NCI-H1694 (cell line): ENCODE measurements around the gene WASF3.
"Not testable (repeated sequence)": the region's sequence is repeated elsewhere in the genome, so short reads cannot be mapped to it uniquely, and the experiment has no call there.

ENCODE experiments used
- DNase-seq: peaks from one replicate; lab custom pipeline; 2025; lab: John Stamatoyannopoulos, UW

Gene WASF3

DNA sequence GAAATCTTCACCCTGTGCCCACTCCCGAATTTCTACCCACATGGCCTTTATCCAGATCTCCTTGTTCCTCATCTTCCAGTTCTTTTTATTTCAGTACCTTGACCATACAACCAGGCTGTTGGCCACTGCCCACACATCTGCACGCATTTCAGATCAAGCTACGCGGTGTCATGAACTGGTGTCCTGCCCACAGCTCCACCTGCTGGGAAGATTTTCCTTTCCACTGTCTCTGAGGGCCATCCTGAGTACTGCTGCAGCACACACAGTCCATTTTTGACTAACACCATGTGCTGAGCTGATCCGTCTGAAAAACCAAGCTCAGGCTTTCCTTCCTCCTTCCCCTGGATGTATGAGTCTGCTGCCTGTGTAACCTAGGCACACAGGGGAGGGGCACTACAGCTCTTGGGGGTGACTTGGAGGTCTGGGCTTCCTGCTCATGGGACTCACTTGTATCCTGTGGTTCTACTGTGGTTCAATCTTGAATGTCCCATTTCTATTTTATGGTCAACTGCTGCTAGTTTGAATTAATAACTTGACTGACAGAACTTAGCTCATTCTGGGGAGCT lies 71.9 kb downstream of the WASF3 start:
- no peak for DNase-seq

DNA sequence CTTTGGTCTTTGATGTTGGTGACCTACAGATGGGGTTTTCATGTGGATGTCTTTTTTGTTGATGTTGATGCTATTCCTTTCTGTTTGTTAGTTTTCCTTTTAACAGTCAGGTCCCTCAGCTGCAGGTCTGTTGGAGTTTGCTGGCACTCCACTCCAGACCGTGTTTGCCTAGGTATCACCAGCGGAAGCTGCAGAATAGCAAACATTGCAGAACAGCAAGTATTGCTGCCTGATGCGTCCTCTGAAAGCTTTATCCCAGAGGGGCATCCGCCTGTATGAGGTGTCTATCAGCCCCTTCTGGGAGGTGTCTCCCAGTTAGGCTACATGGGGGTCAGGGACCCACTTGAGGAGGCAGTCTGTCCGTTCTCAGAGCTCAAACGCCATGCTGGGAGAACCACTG lies 78.2 kb downstream of the WASF3 start:
- DNase-seq, result not testable (repeated sequence)

DNA sequence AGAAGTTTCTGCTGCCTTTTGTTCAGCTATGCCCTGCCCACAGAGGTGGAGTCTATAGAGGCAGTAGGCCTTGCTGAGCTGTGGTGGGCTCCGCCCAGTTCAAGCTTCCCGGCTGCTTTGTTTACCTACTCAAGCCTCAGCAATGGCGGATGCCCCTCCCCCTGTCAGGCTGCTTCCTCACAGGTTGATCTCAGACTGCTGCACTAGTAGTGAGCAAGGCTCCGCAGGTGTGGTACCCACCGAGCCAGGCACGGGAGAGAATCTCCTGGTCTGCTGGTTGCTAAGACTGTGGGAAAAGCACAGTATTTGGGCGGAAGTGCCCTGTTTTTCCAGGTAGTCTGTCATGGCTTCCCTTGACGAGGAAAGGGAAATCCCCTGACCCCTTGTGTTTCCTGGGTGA lies 78.6 kb downstream of the WASF3 start:
- not testable (repeated sequence) for DNase-seq

DNA sequence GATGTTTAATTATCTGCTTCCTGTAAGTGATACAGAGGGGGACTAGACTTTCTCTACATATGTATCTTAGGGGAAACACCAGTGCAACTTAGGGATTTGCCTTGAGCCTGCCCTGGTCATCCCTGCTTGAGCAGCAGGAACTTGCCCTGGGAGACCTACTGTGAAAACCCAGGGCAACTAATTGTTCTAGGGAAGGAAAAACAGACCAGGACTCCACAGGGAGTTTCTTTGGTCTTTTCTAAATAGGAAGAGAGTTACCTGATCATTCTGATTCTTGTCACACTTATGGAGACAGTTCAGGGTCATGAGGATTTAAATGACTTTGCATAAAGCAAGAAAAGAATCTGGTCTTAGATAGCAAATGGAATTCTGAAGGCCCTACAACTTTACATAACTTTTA lies 89.1 kb downstream of the WASF3 start:
- no peak for DNase-seq

DNA sequence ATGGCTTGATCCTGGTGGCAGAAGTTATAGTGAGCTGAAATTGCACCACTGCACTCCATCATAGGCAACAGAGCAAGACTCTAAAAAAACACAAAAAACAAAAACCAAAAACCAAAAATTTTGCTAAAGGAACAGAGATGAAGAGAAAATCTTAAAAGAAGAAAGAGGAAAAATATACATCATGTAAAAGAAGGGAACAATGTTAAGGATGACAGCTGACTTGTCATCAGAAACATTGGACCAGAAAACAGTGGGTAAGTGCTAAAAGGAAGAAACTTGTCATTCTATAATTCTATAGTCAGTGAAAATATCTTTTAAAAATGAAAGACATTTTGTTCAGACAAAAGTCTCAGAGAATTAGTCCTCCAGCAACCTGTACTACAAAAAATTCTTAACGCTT lies 93.8 kb downstream of the WASF3 start:
- no peak for DNase-seq

- no peak for DNase-seq
Measured at GRCh38 chr13:26653310-26653709, 95.8 kb downstream of the WASF3 start.

DNA sequence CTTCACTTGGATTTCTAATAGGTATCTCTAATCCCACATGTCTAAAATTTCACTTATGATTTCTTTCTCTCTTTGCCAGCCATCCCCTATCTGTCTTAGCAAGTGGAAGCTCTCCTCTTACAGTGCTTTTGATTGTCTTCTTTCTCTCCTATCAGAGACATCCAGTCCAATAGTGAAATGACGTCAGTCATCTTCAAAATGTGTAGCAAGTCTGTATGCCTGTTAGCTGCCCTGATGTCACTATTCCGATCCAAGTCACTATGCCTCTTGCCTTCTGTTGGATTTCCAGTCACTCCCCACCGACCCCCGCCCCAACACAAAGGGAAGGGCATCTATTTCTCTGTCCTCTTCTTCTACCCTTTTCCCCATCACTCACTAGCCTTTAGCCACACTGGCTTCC lies 96.4 kb downstream of the WASF3 start:
- no peak for DNase-seq

GRCh38 chr13:26656919-26657318 lies 99.4 kb downstream of the WASF3 start:
- DNase-seq, result no peak

DNA sequence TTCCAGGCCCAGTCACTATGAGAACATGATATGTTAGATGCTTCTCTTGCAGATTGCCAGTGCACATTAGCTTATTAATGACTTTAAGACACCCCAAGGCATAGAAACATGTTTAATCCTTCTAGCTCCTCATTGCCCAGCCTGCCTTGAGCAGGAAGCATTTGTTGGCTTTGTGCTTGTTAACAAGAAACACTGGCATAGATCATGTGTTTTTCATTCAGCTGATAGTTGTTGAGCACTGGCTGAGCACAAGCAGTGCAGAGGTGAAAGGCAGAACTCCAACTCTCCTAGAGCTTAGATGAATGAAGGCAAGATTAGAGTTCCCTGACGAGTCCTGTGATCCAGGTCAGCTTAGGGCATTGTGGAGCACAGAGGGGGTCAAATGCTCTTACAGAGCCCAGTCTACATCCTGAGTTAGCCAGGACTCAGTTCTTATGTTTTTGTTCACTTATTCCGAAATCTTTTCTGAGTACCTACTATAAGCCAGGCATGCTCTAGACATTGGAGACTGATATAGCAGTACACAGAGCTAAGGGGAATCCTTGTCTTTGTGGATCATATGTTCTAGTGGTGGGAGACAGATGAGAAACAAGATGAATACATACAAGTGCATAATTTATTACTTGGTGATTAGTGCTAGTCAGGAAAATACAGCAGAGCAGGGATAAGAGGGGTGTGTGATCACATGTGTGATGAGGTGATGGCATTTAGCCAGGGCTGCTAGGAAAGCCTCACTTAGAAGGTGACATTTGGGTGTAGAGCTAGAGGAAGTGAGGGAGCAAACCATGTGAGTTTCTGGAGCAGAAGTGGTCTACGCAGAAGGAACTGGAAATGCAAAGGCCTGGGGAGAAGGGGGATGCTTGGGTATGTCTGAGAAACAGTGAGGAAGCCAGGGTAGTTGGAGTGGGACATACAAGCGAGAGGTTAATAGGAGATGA lies 101.2 kb downstream of the WASF3 start:
- no peak for DNase-seq

GRCh38 chr13:26660185-26660584 lies 102.7 kb downstream of the WASF3 start:
- DNase-seq, result no peak

DNA sequence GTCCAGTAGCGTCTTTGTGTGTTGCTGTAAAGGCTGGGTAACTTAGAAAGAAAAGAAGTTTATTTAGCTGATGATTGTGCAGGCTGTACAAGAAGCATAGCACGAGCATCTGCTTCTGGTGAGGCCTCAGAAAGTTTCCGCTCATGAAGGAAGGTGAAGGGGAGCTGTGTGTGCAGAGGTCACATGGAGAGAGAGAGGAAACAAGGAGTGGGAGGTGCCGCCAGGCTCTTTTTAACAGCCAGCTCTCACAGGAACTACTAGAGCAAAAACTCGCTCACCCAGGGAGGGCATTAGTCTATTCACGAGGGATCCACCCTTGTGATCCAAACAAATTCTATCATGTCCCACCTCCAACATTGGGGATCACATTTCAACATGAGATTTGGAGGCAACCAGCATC lies 103.3 kb downstream of the WASF3 start:
- no peak for DNase-seq

DNA sequence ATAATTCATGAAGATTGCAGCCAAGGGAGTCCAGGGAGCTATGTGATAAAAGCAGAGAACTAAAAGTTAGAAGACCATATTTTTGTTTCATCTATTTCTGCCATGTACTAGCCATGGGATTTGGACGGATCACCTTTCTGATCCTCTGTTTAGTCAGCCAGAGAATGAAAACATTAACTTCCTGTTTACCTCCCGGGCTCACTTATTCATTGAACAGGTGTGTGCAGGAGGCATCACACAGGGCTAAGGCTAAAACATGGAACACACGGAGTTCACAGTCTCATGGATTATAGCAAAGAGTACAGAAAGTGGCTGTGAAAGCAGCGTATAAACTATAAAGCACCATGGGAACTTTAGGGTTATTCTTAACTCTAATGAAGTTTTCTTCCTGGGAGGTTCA lies 106.3 kb downstream of the WASF3 start:
- DNase-seq, result no peak

- DNase-seq, result no peak
Measured at GRCh38 chr13:26664286-26664685, 106.8 kb downstream of the WASF3 start.

DNA sequence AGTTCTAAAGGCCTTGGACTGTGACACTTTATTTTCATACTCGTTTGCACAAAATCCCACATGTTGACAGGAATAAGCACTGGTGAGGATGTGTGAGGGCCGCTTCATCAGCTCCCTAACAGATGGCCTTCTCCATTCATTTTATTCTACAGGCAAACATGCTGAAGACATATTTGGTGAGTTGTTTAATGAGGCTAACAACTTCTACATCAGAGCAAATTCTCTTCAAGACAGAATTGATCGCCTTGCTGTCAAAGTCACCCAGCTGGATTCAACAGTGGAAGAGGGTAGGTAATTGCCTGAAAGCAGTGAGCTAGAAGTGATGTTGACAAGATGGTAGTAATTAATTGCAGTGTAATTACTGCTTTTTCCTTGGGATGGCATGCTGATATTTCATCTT lies 107.4 kb downstream of the WASF3 start:
- DNase-seq, result peak; percentile 35

DNA sequence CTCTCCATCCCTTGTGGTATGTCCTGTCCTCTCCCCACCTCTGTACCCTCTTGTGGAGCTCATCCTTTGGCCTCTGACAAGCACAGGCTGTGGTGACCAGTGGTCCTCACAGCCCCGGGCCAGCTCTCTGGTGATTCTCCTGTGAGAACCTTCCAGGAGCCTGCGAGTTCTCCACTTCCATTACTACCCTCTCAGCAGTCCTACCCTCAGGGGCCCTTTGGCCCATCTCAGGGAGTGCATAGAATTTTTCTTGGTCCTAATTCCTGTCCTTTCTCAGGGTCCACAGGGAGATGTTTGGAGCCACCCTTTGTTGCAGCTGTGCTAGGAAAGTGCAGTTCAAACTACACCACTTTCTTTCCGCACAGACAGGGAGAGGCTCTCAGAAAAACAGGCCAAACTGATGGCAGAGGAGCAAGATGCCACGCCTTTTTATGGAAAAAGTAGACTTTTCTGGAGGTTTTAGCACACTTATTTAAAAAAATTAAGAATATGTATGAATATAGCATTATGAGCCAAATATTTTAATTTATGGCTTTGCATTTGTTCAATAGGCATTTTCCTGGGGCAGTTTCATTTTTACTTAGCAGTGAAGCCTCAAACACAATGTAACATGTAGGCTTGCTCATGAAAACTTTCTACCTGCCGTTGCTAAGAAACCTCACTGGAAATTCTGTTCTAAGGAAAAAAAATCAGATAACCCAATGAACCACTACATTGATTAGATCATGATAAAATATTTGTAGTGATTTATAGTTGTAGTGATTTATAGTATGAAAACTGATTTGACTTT lies 111.1 kb downstream of the WASF3 start:
- no peak for DNase-seq

DNA sequence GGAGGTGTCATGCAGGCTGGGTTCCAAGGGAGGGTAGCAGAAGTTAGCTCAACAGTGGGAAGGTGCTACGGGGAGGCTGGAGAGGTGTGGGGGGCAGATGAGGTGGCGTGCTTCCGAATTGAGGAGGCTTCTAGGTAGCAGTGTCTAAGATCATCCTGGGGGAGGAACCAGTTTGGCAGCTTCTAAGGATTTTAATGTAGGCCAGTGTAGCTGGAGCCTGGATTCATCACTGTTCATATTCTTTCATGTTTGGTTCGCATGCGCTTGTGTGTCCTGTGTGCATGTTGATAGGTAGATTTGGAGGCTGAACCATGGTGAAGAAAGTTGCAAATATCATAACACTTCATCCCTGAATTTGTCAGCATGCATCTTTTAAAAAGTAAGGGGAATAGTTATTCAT lies 116.4 kb downstream of the WASF3 start:
- DNase-seq, result no peak

- DNase-seq, result no peak
Measured at GRCh38 chr13:26677156-26677555, 119.7 kb downstream of the WASF3 start.

- no peak for DNase-seq
Measured at GRCh38 chr13:26678330-26678729, 120.8 kb downstream of the WASF3 start.

DNA sequence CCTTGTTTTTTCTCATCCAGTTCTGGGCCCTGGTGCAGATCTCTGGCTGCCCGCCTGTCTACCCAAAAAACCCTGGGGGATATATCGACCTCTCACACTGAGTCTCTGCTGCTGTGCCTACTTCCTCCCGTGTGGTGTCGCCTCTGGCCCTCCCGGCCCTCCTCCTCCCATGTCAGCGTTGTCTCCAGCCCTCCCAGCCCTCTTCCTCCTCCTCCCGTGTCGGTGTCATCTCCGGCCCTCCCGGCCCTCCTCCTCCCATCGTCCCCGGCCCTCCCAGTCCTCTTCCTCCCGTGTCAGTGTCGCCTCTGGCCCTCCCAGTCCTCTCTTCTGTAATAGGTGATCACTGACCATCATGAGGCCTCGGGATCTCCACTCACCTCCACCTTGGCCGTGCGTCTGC lies 121.3 kb downstream of the WASF3 start:
- no peak for DNase-seq

DNA sequence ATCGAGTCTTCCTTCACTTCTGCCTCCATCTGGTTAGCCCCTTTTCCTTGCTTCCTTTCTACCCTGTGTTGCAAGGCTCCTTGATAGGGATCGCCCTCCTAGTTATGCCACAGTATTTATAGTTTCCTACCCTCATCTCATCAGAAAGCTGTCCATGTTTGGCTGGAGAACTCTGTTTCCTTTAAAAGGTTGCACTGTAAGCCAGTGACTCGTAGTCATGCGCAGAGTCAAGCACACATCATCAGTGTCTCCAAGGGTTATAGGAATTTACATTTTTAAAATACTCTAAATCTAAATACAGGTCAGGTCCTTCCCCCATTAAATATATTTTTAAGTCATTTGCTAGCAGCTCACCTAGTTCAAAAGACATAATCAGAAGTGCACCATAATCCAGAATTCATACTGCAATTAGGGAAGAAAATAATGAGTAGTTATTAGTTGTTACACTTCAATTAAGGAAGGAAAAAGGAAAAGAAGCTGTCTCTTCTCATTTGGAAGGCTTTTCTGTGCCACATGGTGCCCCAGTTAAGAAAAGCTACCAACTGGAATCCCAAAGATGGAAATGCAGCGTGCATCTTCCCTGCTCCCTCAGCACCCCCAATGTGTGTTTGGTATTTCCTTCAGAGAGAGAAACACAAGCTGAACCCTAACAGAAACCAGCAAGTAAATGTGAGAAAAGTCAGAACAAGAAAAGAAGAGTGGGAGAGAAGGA lies 122.1 kb downstream of the WASF3 start:
- no peak for DNase-seq

DNA sequence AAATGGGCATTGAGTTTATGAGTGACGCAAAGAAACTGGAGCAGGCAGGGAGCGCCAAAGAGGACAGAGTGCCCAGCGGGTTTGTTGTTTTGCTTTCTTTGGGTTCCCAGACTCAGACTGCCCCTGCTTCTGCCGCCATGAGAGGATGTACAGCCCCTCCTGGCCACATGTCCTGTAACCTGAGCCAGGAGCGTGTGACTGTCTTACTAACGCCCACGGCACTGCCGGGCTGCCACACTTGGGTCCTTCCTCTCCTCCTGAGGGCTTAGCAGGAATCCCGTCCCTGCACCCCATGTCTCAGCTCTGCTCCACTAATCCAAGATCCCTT lies 122.6 kb downstream of the WASF3 start:
- no peak for DNase-seq

DNA sequence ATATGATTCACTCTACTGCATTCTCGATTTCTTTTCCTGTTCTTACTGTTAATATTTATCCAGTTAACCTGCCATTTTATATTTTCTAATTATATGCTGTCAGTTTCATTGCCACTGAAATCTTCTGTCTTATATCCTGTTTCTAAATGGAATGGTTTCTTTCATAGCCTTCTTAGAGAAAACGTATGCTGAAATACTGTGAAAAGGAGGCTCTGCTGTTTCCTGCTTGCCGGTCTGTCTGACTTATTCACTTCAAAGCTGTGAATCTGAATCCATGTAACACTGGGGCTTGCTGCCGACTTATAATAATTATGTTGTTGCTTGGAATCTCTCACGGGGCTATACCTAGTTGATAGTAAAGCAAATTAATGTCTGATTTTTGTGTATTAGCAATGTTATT lies 123.1 kb downstream of the WASF3 start:
- DNase-seq, result no peak
